H1 (cell line): ENCODE results near the gene S1PR1. TPM values are rescaled to one million over a fixed set of nuclear protein-coding genes. Genes with fewer than 3 reads are reported as not detected.

ENCODE experiments used
- HDAC2 ChIP-seq, 2 experiments: fragments of 300-600 bp in 1 of 2; sonication (generic) in 1 of 2; IDR thresholded peaks; 2 replicates each; pipeline ENCODE4 v1.6.1; 2011 to 2012; ENCODE audit warnings: low read depth in 2 of 2, low read length in 2 of 2, mild to moderate bottlenecking in 2 of 2, moderate library complexity in 2 of 2, borderline replicate concordance in 1 of 2, inconsistent platforms in 1 of 2
- polyA plus RNA-seq, 7 experiments: library from polyadenylated mRNA; depleted of rRNA in 3 of 7; stranded (reverse) in 5 of 7; unstranded in 2 of 7; fragments of >200 nt in 5 of 7; fragments of 200-250 nt in 2 of 7; gene quantifications; 1 replicate in 5 of 7; 2 replicates in 1 of 7; 4 replicates in 1 of 7; pipeline versions ENCODE4 v1.2.1 to v1.2.3, GENCODE V29; 2011 to 2013; ENCODE audit warnings: missing spikeins in 2 of 7, mixed read lengths in 2 of 7
- total RNA-seq: library from RNA; stranded (reverse); fragmentation: NEBNext Ultra II Directional; extraction: Animal tissue kit (Norgen Biotek cat#: 25700); gene quantifications from 2 replicates; pipeline ENCODE4 v1.2.1, GENCODE V29; 2021
- TF ChIP-seq, protein P1 (sequence below), 3 experiments: IDR thresholded peaks; 1 replicate in 2 of 3; 2 replicates in 1 of 3; pipeline versions ENCODE4 v1.5.1 to v1.6.1; 2011; ENCODE audit warnings: low read length in 3 of 3, mild to moderate bottlenecking in 3 of 3, inconsistent platforms in 2 of 3, low read depth in 1 of 3, moderate library complexity in 1 of 3; ENCODE audit not compliant: insufficient read depth in 1 of 3; ENCODE audit errors: control extremely low read depth in 1 of 3

The S1PR1 gene
- total and polyA plus RNA-seq, 2 of the 8 experiments (the other 6 are each of a cell fraction or from before 2014, with no cell fraction given), result 3.5 to 5.5 TPM

DNA sequence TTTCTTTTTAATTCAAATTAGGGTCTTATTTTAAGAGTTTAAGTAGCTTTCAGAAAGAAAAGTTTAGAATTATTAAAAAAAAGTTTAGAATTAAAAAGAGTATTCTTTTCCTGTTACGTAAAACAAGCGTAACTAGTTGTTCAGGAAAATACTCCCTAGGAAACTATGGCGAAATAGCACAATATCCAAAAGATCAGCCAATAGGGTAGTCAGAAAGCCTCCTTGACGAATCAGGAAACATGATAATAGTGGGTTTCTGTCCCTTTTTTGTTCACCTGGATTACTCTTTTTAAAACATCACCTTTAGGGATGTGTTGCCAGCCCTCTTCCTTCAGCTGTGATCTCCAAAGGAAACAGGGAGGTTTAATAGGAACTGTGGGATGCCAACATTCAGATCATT, 25.2 kb downstream of the S1PR1 start (continued):
- TF ChIP-seq, protein P1, sequence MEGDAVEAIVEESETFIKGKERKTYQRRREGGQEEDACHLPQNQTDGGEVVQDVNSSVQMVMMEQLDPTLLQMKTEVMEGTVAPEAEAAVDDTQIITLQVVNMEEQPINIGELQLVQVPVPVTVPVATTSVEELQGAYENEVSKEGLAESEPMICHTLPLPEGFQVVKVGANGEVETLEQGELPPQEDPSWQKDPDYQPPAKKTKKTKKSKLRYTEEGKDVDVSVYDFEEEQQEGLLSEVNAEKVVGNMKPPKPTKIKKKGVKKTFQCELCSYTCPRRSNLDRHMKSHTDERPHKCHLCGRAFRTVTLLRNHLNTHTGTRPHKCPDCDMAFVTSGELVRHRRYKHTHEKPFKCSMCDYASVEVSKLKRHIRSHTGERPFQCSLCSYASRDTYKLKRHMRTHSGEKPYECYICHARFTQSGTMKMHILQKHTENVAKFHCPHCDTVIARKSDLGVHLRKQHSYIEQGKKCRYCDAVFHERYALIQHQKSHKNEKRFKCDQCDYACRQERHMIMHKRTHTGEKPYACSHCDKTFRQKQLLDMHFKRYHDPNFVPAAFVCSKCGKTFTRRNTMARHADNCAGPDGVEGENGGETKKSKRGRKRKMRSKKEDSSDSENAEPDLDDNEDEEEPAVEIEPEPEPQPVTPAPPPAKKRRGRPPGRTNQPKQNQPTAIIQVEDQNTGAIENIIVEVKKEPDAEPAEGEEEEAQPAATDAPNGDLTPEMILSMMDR (IDR thresholded peaks at IDR 0.05; ENCODE audit: control extremely low read depth in 1 of 3, insufficient read depth in 1 of 3, low read depth in 1 of 3, low read length in 3 of 3), result no peak
- no peak for TF ChIP-seq HDAC2 (IDR thresholded peaks at IDR 0.05; ENCODE audit: borderline replicate concordance in 1 of 2, low read depth in 2 of 2, low read length in 2 of 2)
